Stimulated activated CD4-positive, alpha-beta T cell treated with anti-CD3 and anti-CD28 coated beads, Interleukin-2, amount 100 ng/mL, for 48 hours (primary cell): Measurements from ENCODE around the gene CD81.
A peak's percentile ranks its signal among the peaks of the same experiment; 100 is the strongest.

Experiments used
- DNase-seq, 2 donors: peaks; one replicate each; pipeline ENCODE4 v3.0.0-alpha.2; 2020

CD81 gene

DNA sequence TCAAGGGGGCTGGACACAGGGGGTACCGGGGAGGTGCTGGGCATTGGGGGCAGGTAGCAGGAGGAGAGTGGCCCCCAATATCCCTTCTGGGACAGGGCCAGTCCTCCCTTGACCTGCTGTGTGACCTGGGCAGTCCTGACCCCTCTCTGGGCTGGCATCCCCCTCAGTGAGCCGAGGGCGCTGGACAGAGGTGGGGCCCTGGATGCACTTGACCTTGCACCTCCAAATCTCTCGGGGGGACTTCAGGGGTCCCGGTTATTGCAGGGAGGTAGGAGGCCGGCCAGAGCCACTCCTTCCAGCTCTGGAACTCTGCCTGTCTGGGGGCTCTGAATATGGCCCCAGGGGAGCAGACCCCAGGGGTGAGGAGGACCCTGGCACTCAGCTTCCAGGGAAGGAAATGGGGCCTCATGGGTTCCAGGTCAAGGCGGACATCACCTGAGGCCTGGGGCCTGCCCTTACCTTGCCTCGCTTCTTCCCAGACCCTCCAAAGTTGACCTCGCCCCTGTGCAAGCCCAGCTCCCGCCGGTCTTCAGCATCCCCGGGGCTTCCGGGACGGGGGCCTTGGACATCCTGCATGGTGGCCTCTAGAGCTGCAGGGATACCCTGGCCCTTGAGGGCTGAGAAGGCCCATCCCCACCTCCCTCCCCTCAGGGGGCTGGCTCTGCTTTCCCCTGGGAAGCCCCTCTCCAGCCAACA is 45.5 kb downstream of the CD81 start:
- DNase-seq: no peak

DNA sequence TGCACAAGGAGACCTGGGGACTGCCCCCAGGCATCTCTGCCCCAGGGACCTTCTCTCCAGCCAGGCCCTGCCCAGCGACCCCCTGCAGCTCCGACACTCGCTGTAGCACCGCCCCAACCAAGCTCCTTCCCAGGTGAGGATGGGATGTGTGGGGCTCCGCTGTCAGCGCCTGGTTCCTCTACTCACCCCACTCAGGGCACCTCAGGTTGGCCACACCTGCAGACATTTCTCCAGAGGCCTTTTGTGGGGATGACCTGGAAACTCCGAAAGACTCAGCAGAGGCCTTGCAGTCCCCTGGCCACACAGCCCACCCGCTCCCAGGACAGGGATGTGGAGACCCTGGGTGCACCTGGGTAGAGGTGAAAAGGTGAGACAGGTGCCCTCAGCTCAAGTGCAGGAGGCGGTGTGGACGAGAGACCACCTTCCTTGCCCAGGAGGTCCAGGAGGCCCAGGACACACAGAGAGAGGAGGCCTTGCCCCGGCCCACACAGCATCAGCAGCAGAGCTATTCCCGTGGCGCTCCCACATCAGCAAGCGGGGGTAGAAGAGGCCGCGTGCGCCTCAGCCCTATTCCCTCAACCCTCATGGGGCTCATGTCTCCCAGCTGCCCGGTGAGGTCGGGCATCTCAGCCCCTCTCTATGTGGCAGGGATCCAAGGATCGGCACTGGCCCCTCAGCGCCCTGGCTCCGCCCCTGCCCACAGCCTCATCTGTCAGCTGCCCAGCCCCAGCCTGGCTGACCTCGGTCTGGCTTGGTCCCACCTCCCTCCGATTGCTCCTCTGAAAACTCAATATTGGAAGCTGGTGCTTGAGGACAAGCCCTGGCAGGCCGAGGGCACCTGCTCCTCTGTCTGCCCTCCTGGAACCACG is 46.3 kb downstream of the CD81 start:
- no peak for DNase-seq

DNA sequence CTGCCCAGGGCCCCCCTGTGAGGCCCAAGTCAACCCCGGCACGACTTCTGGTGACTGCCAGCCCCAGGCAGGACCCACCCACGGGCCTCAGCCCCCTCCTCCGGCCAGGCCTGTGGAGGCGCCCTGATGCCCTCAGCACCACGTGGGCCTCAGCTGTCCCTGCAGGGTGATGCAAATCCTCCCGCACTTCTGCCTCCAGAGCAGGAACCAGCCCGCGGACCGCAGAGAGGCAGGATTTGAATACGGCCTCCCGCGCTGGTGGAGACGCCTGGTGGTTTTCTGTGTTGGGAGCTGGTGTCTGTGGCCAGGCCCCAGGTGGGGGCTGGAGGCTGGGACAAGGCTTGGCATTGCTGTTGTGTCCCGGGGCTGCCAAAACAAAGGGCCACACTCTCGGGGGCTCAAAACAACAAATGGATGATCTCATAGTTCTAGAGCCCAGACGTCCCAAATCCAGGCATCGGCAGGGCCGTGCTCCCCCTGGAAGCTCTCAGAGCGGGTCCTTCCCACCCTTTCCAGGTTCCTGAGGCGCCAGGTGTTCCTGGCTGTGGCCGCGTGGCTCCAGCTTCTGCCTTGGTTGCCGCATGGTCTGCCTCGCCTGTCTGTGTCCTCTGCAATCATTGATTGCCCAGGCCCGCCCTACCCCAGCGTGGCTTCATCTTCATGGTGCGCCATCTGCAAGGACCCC is 47.8 kb downstream of the CD81 start:
- DNase-seq: no peak

DNA sequence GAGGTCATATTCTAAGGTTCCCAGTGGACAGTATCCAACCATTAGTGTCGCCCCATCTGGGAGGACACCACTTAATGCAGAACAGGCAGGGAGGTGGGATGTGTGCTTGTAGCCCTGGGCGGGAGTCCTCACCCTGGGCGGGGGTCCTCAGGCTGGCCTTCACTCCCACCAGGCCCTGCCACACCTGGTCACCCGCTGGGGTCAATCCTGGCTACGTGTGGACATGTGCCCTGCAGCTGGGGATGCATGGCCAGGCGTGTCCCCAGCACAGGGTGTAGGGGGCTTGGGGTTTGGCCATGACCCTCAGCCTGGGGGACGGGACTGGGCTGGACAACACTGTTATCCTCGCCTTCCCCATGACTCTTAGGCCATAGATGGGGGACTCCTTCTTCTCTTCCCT is 48.4 kb downstream of the CD81 start:
- no peak for DNase-seq

DNA sequence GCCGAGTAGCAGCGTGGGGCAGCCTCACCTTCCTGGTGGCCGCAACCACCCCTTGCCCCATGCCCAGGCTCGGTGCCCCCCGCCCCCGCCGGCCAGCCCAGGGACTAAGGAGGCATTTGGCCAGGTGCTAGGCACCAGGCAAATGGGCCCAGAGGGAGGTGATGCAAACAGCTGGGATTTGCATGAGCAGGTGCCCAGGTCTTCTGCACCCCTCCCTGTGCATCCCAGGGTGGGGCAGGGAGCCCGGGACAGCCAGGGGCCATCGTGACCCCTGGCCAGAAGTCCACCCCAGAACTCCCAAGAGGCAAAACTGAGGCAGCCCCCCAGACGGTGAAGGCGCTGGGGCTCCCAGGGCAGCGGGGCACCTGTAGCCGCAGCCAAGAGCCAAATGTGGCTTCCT is 49.1 kb downstream of the CD81 start:
- no peak for DNase-seq

DNA sequence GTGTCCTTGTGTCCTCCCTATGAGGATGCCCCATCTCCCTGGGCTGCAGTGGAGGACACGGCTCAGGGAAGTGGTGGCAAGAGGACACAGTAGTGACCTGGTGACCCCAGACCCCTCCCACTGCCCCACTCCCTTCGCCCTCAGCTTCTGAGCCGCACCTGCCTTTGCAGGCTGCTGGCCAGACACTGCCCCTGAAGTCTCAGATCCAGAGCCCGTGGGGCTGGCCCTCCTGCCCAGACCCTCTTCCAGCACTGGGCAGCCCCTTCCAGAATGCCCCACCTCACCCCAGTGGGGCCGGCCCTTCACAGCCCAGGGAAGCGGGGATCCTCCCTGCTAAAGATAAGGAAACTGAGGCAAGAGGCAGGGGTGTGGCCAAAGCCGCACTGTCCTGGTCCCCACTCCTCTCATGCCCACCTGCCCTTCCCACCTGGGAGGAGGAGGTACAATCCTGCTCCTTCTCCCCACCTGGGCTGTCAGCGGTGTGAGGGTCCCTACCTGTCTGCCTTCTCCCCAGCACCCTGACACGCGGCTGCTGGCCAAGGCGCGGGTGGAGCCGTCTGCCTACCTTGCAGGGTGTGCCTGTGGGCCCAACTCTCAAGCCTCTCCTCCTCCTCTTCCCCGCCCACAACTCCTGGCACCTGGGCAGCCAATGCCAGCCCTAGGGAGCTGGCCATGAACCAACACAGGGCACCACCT is 49.9 kb downstream of the CD81 start:
- DNase-seq: no peak

DNA sequence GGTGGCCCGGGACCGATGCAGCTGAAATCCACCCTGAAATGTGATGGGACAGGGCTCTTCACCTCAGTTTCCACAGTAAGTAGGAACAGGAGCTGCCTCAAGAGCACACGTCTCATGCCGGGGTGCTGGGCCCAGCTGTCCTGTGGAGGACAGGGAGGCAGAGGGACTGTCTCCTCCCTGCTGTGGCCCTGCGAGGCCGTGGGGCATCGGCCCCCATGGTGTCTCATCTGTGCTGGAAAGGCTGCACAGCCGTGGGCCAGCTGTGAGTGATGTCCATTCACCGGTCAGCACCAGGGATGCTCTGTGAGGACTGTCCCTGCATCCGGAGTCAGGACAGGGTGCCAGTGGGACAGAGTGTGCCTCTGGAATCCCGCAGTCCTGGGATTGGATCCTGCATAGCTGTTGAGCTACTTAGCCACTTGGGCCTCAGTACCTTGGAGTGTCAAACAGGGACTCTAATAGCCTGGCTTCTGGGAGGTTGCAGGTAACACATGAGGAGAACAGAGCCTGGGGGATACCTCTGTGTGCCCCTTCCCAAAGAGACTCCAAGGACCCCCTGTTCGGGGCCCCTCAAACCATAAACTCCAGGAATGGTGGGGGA is 50.7 kb downstream of the CD81 start:
- no peak for DNase-seq

DNA sequence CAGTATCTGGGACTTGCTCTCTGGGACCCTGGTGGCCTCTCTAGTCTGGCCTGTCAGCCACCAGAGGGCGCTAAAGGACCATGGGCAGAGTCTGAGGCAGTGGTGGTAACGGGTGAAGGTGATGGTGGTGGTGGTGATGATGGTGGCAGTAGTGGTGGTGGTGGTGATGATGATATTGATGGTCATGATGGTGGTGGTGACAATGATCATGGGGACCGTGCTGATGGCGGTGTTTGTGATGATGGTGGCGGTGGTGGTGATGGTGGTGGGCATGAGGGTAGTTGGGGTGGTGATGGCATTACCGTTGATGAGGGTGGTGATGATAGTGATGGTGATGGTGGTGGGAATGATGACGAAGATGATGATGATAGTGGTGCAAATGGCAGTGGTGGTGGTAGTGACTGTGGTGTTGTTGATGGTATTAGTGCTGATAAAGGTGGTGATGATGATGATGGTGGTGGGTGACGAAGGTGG is 51.2 kb downstream of the CD81 start:
- peak; percentile 92 to 95 for DNase-seq

DNA sequence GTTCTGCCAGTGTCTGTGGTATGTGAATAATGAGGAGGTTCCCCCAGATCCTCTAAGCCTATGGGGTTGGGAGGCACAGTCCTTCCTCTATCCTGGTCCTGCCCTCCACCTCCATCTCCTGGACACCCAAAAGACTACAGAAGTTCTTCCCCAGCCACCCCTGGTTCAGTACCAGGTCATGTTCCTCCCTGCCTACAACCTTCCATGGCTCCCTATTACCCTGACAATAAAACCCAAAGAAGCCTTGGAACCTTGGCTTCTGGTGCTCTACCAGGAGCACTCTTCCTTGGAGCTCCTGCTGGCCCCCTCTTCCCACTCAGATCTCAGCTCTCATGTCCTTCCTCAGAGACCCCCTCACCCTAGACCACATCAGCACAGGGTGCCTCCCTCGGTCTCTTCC is 54.3 kb downstream of the CD81 start:
- no peak for DNase-seq

DNA sequence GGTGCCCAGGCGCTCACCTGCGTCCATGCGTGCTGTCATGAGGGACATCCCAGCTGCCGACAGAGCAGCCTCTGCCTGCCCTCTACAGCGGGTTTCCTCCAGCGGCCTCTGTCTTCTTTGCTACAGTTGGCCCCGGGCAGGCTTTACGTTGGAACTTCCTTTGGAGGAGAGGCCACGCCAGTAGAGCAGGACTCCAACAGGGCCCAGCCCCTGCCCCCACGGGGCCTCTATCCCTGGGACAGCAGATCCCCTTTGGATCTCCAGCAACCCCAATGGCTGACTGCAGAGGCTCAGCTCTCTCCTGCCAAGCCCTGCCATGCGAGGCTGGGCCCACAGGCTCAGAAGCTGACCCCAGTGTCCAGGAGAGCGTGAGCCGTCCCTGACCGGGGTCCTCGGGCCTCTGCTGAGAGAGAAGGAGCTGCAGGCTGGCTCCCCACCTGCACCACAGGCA is 55.1 kb downstream of the CD81 start:
- DNase-seq: no peak

DNA sequence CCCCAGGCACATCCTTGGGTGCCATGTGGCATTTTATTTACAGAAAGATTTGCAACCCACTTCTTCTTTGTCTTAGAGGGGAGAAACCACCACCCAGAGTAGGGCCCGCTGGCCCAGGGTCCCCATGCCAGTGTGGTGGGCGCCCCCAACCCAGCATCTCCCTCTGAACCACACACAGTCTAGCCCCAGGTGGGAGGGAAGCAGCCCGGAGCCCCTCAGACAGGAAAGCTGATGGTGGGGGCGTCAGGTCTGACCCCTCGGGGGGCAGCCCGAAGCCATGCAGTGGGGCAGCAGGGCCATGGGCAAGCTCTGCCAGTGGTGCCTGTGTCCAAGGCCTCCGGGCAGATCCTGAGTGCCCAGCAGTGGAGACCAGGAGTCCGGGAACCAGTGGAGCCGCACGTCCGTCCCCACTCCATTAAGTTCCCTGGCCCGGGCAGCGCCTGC is 55.5 kb downstream of the CD81 start:
- no peak for DNase-seq

DNA sequence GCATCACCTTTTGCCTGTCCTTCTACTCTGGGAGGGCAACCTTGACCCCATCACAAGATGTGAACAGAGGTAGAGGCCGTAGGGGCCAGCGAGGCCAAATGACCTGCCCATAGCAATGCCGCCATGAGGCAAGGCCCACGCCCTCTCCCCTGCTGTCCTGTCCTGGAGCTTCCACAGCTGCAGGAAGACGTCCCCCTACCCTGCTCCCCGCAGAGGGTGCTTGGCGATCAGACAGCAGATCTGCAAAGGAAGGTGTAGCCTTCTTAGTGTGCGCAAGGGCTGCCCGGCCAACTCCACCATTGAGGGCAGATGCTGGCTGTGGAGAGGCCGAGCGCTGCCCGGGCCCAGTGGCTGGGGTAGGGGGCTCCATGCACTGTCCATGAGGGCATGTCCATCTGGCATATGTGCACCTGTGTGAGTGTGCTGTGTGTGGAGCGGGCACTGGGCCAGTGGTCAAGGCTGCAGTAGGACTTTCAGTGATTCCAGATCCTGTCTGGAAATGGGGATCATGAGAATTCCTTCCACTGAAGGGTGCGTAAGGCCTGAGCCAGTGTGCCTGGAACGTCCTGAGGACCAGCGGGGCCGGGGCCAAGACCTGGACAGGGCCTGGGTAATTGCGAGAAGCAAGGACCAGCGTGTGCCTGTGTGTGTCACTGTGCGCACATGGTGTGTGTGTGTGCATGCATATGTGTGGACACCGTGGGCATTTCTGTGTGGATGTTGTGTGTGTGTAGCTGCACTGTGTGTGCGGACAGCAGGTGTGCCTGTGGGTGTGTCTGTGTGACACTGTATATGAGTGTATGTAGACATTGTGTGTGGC is 56.2 kb downstream of the CD81 start:
- DNase-seq: no peak

DNA sequence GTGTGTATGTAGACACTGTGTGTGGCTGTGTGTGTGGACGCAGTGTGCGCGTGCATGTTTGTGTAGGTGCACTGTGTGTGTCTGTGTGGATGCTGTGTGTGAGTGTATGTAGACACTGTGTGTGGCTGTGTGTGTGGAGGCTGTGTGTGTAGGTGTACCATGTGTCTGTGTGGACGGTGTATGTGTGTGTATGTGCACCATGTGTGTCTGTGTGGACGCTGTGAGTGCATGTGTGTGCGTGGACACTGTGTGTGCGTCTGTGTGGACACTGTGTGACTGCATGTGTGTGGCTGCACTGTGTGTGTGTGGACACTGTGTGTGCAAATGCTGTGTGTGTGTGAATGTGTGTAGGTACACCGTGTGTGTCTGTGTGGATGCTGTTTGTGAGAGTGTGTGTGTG is 56.9 kb downstream of the CD81 start:
- no peak for DNase-seq

DNA sequence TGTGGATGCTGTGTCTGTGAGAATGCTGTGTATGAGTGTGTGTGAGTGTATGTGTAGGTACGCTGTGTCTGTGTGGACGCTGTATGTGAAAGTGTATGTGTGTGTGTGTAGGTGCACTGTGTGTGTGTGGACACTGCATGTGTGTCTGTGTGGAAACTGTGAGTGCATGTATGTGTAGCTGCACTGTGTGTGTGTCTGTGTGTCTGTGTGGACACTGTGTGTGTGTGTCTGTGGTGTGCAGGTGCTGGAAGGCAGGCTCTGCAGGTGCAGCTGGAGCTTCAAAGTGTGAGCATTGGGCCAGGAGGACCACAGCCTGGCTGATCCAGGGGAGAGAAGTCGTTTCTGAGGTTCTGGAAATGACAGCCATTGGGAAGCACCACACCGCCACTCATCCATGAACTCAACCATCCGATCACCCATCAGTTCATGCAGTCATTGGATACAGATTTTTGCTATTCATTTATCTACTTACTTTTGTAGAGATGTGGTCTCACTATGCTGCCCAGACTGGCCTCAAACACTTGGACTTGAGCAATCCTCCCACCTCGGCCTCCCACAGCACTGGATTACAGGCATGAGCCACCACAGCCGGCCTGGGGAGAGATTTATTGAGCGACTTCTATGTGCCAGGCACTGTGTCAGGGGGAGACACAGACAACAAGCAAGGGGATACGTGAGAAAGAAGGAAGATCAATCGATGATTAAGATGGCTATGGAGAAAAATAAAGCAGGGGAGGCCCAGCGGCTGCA is 57.6 kb downstream of the CD81 start:
- DNase-seq: no peak

DNA sequence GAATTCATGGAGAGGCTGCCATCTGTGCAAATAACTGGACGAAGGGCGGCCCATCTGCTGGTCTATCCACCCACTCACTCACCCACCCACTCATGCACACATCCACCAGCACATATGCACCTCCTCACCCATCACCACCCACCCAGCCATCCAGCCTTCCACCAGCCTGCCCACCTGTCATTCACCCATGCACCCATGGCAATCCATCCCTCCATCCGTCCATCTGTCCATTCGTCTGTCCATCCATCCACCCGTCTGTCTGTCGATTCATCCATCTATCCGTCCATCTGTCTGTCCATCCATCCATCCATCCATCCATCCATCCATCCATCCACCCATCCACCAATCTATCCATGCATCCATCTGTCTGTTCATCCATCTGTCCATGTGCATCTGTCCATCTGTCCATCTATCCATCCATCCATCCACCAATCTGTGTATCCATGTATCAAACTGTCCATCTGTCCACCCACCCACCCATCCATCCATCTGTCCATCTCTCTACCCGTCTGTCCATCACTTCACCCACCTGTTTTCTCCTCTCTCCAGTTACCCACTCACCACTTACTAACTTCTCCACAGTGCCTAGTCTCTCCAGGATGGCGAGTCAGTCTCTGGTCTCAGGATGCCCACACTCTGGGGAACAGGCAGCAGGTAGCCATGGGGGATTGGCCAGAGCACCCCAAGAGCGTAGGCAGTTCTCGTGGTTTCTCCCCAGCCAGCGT is 58.3 kb downstream of the CD81 start:
- DNase-seq: no peak

DNA sequence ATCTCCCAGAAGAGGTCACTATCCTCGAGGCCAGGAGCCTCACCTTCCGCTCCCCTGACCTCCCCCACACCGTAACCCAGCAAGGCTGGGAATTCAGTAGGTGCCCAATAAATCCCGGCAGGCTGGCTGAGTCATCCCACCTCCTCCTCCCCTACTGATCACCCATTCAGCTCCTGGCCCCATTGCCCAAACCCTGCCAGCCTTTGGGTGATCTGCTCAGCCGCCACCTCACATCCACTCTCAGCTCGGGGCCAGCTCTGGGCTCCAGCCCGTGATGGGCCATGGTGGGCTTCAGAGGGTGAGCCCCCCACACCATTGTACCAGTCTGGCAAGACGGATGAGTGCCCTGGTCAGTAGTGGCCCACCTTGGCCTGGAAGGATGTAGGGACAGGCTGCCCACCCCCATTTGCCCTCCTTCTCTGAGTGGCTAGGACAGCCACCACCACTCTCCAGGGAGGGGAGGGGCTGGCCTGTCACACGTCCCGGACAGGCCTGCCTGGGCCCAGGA is 59.0 kb downstream of the CD81 start:
- no peak for DNase-seq

DNA sequence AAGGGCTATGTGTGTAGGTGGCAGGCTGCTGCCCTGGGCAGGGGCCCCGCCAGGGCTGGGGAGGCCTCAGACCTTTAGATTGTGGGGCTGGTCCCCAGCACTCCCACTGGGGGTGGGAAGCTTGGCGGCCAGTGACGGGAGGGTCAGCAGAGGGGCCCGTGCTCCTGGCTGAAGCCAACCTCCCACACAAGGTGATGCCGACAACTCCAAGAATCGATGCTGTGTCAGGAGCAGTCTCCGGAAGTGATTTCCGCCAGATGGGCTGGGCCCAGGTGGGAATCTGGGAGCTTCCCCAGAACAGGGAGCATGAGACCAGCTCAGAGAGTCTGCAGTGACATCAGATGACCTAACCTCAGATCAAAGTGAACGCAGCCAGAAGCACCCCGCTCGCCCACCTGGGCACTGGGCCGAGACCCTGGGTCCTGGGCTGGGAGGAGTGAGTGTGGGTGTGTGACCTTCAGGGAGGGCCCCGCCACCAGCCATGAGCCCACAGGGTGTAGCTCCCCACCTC is 59.5 kb downstream of the CD81 start:
- DNase-seq: no peak

DNA sequence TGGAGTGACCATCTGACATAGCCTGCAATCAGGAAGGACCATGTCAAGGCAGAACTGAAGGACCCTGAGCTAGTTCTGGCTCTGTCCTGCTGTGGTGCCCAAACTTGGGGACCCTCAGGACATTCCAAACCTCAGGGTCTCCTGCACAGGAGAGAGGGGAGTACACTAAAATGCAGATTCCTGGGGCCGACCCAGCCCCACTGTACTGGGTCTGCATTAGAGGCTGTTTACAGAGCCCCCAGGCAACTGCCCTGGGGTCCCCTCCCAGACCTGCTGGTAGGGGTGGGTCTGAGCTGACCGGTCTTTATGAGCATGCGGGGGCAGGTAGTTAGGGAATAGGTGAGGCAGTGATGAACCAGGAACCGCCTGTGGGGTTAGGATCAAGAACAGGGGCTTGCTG is 60.4 kb downstream of the CD81 start:
- DNase-seq: no peak

DNA sequence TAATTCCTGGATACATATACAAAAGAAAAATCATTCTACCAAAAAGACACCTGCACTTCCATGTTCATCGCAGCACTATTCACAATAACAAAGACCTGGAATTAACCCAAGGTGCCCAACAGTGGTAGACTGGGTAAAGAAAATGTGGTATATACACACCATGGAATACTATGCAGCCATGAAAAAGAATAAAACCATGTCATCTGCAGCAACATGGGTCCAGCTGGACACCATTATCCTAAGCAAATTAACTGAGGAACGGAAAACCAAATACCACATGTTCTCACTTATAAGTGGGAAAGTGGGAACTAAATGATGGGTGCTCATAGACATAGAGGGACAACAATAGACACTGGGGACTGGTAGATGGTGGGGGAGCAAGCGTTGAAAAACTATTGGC is 62.7 kb downstream of the CD81 start:
- no peak for DNase-seq

DNA sequence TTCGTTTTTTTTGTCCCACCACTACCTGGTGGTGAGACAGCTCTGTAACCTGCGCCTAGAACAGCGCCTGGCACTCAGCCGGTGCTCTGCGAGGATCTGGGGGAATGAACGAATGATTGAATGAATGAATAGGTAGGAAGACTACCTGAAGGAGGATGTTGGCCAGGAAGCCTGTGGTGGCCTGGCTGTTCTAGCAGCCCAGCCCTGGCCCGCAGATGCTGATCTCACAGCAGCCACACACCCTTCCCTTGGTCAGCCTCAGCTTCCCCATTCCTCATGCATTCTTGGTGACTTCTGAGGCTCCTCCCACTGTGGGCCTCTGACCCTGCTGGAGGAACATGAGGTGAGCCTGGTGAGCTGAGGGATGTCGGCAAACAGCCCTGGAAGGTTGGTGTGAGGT is 63.5 kb downstream of the CD81 start:
- no peak for DNase-seq
